ENCODE results near the gene ANKIB1. TPM values are rescaled to one million over a fixed set of nuclear protein-coding genes. Genes with fewer than 3 reads are reported as not detected.

Gene ANKIB1
- total and polyA plus RNA-seq, 9 of the 15 experiments (the other 6 are each of a cell fraction or from before 2014, with no cell fraction given), result 5.9 to 25.2 (median 16.1) TPM

DNA sequence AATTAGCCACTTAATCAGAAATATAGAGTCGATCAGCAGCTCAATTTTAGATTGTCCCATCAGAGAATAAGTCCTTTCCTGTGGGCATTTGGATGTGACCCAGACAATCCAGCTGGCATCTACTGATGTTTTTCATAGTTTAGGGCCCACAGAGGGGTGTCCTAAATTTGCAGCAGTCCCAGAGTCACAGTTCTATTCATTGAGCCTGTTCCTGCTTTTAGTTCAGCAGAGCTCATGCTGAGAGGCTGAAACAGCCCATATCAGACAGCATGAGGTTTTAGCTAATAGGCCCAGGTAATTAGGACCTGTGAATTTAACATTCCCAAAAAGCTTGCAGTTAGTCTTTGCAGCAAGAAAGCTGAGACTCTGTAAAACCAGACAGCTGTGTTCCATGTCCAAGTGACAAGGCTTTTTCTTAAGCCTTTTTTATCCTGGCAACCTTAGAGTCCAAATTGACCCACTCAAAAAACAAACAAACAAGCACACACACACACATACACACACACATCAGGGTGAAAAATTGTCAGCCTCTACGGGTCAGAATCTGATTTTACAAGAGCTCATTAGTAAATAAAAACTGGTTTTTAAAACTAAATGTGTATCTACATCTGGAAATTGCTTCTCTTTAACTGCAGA, 33.7 kb downstream of the ANKIB1 start:
- ChIA-PET CTCF (ENCODE audit: low intra/inter-chr PET ratio) (no interaction called here), POLR2A (interaction anchor here (1.3 to 2.0 kb wide), 2 partner anchors 13 to 16 kb away, joined by 3 to 5 read pairs; no protein-coding TSS in a partner anchor)
- H4K20me1 ChIP-seq (replicated peaks; ENCODE audit: control insufficient read depth, insufficient read depth, low read length), result no peaks in the 10 kb centered on the region
- H3K79me2 ChIP-seq (ENCODE audit: control insufficient read depth, insufficient read depth, low read length), result peaks cover 7% of the 10 kb centered on the region; the same call in 2 of the 3 replicates
- peaks cover 0 to 8% of the 10 kb centered on the region in 2 experiments; a peak in 2 of 5 replicates for H3K4me1 ChIP-seq (replicated peaks in 1 of 2; ENCODE audit: control insufficient read depth in 2 of 2, insufficient read depth in 2 of 2, low read length in 2 of 2)
- FAIRE-seq (no peak), ATAC-seq (no peak), DNase-seq (ENCODE audit: extremely low read depth in 1 of 4, low spot score in 3 of 4) (no peak)
- H3K4me3 ChIP-seq, result no peak overlapping the region
- H3K27ac ChIP-seq (ENCODE audit: extremely low read depth, low read depth, low read length), result no peak overlapping the region
- H3K36me3 ChIP-seq (ENCODE audit: control insufficient read depth, insufficient read depth, low read length), result no peaks in the 10 kb centered on the region
- no peak overlapping the region for H3K4me2 ChIP-seq (ENCODE audit: insufficient read depth, low read length)
- H3K9me1 ChIP-seq (ENCODE audit: control insufficient read depth, insufficient read depth, low read length), result no peaks in the 10 kb centered on the region
- H3K27me3 ChIP-seq (ENCODE audit: control insufficient read depth in 2 of 2, insufficient read depth in 2 of 2, low read length in 2 of 2), result no peaks in the 10 kb centered on the region
- in situ Hi-C loops (cut with MboI) (no loop called here), intact Hi-C loops (cut with micrococcal nuclease) (no loop called here)
- TF ChIP-seq SMARCE1 (IDR thresholded peaks at IDR 0.05), result no peak
- TF ChIP-seq, protein P1, sequence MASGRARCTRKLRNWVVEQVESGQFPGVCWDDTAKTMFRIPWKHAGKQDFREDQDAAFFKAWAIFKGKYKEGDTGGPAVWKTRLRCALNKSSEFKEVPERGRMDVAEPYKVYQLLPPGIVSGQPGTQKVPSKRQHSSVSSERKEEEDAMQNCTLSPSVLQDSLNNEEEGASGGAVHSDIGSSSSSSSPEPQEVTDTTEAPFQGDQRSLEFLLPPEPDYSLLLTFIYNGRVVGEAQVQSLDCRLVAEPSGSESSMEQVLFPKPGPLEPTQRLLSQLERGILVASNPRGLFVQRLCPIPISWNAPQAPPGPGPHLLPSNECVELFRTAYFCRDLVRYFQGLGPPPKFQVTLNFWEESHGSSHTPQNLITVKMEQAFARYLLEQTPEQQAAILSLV (tag; IDR thresholded peaks at IDR 0.05), result no peak
- TF ChIP-seq, protein P2, sequence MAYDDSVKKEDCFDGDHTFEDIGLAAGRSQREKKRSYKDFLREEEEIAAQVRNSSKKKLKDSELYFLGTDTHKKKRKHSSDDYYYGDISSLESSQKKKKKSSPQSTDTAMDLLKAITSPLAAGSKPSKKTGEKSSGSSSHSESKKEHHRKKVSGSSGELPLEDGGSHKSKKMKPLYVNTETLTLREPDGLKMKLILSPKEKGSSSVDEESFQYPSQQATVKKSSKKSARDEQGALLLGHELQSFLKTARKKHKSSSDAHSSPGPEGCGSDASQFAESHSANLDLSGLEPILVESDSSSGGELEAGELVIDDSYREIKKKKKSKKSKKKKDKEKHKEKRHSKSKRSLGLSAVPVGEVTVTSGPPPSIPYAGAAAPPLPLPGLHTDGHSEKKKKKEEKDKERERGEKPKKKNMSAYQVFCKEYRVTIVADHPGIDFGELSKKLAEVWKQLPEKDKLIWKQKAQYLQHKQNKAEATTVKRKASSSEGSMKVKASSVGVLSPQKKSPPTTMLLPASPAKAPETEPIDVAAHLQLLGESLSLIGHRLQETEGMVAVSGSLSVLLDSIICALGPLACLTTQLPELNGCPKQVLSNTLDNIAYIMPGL (CRISPR knock-in tag; IDR thresholded peaks at IDR 0.05), result no peak
- TF ChIP-seq SP1 (CRISPR knock-in tag; IDR thresholded peaks at IDR 0.05), result no peak
- TF ChIP-seq, protein P3, sequence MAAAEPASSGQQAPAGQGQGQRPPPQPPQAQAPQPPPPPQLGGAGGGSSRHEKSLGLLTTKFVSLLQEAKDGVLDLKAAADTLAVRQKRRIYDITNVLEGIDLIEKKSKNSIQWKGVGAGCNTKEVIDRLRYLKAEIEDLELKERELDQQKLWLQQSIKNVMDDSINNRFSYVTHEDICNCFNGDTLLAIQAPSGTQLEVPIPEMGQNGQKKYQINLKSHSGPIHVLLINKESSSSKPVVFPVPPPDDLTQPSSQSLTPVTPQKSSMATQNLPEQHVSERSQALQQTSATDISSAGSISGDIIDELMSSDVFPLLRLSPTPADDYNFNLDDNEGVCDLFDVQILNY (CRISPR knock-in tag; IDR thresholded peaks at IDR 0.05), result no peak
- TF ChIP-seq BRF1 (IDR thresholded peaks at IDR 0.05; ENCODE audit: borderline replicate concordance, extremely low read depth, insufficient read length), result no peak
- no peak for TF ChIP-seq XRCC4 (IDR thresholded peaks at IDR 0.05; ENCODE audit: extremely low read depth, insufficient read depth, insufficient read length)
- TF ChIP-seq, protein P4, sequence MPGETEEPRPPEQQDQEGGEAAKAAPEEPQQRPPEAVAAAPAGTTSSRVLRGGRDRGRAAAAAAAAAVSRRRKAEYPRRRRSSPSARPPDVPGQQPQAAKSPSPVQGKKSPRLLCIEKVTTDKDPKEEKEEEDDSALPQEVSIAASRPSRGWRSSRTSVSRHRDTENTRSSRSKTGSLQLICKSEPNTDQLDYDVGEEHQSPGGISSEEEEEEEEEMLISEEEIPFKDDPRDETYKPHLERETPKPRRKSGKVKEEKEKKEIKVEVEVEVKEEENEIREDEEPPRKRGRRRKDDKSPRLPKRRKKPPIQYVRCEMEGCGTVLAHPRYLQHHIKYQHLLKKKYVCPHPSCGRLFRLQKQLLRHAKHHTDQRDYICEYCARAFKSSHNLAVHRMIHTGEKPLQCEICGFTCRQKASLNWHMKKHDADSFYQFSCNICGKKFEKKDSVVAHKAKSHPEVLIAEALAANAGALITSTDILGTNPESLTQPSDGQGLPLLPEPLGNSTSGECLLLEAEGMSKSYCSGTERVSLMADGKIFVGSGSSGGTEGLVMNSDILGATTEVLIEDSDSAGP (CRISPR knock-in tag; IDR thresholded peaks at IDR 0.05), result no peak
- H3K9me3 ChIP-seq (replicated peaks; ENCODE audit: control insufficient read depth, insufficient read depth, low read depth, low read length), result peaks cover 12% of the 10 kb centered on the region; the same call in 1 of the 2 replicates
- BruUV-seq (replicated peaks), result no TSS peak
- 74% methylated on average over 2 of the region's 2 CpGs for WGBS (ENCODE audit: insufficient coverage, low coverage, missing lambda C conversion rate)
- no peak overlapping the region for H2AFZ ChIP-seq (ENCODE audit: low read depth, low read length)
- H3K9ac ChIP-seq (ENCODE audit: insufficient read depth in 1 of 2, low read depth in 2 of 2, low read length in 2 of 2), result no peak overlapping the region

All from K562 (cell line).